ENCODE measurements around the gene VAC14.

VAC14 gene

DNA sequence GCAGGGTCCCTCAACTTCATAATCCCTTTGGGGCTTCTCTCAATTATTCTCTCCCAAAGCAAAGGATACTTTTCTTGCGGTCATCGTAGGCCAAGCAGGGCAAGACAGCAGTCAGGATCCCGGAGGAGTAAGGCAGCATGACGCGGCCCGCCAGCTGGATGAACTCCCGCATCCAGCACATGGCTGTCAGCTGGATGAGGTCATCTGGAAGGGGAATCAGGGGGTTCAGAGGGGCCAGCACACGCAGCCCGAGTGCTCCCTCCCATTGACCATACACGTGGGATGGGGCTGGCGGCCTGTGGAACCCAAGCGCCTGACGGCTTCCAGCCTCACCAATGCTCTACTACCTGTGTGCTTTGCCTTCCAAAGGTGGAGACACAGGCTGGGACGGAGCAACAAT, 19.2 kb downstream of the VAC14 start:
- no peak for DNase-seq (ENCODE audit: low spot score)
- TF ChIP-seq CTCF (IDR thresholded peaks at IDR 0.05; ENCODE audit: extremely low read depth, missing control alignments): no peak

GRCh38 chr16:70780546-70780945, 20.4 kb downstream of the VAC14 start:
- no peak for TF ChIP-seq CTCF (IDR thresholded peaks at IDR 0.05; ENCODE audit: extremely low read depth, missing control alignments)
- DNase-seq (ENCODE audit: low spot score): no peak

DNA sequence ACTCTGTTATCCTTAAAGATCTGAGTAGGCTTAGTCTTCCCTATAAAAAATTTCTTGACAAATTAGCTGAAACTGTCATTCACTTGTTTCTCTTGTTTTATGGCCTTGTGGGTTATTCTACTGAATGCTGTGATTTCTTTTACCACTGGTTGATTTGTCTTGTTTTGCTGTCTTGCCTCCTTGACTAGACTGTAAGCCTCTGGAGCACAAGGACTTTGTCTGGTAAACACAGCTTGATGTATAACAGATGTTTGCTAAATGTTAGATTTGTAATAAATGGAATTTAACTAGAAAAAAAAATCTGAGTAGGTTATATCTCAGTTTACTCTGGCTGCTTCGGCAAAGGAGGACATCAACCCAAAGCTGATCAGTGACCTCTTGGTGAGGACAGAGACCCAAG, 21.6 kb downstream of the VAC14 start:
- no peak for DNase-seq (ENCODE audit: low spot score)

GRCh38 chr16:70778901-70779309, 22.1 kb downstream of the VAC14 start:
- no peak for DNase-seq (ENCODE audit: low spot score)
- no peak for TF ChIP-seq CTCF (IDR thresholded peaks at IDR 0.05; ENCODE audit: extremely low read depth, missing control alignments)

More for the DNA sequence above, 21.6 kb downstream of the VAC14 start:
- TF ChIP-seq CTCF (IDR thresholded peaks at IDR 0.05; ENCODE audit: extremely low read depth, missing control alignments): no peak

DNA sequence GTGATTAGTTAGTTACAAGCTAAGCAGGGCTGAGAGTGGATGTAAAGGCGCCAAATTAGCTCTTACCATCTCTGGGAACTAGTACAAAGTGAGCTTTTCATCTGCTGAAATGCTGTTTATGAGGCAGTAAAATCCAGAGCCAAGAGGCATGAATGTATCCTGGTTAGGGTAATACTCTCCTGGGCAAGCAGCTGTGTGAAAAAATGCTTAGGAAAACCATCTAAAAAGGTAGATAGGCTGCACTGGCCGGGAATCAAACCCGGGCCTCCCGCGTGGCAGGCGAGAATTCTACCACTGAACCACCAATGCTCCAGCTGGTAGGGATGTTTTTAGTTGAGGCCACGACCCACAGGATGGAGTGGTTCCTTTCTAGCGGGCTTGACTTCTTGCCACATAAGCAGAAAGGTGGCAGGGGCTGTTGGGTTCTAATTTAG, 23.0 kb downstream of the VAC14 start:
- TF ChIP-seq CTCF (IDR thresholded peaks at IDR 0.05; ENCODE audit: extremely low read depth, missing control alignments): no peak
- DNase-seq (ENCODE audit: low spot score): no peak

DNA sequence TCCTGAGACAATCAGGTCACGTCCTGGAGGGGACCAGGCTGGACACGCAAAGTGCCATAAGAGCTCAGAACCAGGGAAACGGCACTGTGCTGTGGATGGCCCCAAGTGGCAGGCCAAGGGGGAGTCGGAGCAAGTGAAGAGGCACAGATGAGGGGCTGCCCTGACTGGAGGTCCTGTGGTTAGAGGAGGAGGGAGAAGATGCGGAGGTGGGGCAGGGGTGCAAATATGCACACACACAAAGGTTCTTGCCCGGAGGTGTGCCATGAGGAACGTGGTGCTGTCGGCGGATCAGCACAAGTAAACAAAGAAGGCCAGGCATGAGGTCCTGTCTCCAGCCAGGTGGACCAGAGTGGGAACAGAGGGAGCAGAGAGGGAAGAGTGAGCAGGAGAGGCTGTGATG, 23.5 kb downstream of the VAC14 start:
- no peak for TF ChIP-seq CTCF (IDR thresholded peaks at IDR 0.05; ENCODE audit: extremely low read depth, missing control alignments)
- DNase-seq (ENCODE audit: low spot score): no peak

GRCh38 chr16:70775399-70775798, 25.6 kb downstream of the VAC14 start:
- TF ChIP-seq CTCF (IDR thresholded peaks at IDR 0.05; ENCODE audit: extremely low read depth, missing control alignments): no peak
- DNase-seq (ENCODE audit: low spot score): no peak

All from GM20000 (cell line).